Endometrial microvascular endothelial cells (primary cell): Measurements from ENCODE around the gene LCK. TPM values are rescaled to one million over a fixed set of nuclear protein-coding genes. Genes with fewer than 3 reads are reported as not detected.

Experiments
- in situ Hi-C: cut with HindIII; loops from 2 replicates; pipeline ENCODE4 v1.10.0; 2017; ENCODE audit warnings: low sequenced_read_pairs, low pct_unique_long_range_greater_than_20kb; ENCODE audit errors: inconsistent ontology term
- total RNA-seq: library from RNA; depleted of rRNA; stranded (reverse); fragments of >200 nt; gene quantifications from one replicate; pipeline ENCODE4 v1.2.3, GENCODE V29; 2015; ENCODE audit errors: inconsistent ontology term

Gene LCK
- total RNA-seq, 1 donor from 2014 or later: not detected

GRCh38 chr1:32305310-32305709, 54.2 kb downstream of the LCK start:
- in situ Hi-C loops: no loop called here

- in situ Hi-C loops: no loop called here
Observed at GRCh38 chr1:32307324-32307723, 56.3 kb downstream of the LCK start.

DNA sequence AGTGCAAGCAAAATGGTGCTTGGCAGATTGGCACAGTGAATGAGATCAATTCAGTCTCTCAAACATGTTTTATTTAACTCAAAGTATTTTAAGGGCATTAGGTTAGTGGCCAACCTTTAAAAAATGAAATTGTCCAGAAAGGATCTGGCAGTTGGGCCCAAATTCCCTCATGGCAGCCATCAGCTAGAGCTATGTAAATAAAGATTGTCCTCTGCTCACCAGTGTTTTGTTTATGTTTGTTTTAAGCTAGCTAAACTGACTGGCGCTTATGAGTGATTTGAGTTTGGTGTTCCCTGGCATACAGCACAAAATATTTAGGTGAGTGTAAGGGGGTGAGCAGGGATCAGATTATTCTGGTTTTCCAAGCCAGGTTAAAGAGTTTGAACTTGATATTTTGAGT, 58.9 kb downstream of the LCK start:
- in situ Hi-C loops: no loop called here

DNA sequence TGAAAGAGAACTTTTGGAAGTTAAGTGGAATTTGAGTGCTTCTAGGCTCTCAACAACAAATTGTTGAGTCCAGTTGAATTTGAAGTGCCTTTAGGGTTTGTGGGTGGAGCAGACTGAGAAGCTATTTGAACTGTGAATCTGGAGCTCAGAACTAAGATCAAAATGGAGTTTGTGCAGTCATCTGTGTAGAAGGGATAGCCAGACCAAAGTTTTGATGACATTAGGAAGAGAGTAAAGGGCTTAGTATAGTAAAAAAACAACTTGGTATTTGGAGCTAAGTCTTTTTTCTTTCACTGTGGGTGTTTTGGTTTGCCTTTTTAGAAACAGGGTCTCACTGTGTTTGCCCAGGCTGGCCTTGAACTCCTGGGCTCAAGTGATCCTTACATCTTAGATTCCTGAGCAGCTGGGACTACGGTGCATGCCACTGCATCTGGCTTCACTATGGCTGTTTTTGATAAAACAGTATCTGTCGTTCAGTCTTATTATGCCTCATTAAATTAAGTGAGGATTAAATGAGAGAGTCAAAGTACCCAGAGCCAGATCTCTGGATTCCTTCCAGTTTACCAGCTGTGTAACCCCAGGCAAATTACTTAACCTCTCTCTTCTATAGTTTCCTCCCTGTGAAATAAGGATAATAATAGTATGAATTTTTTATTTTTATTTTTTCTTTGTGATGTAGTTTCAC, 60.8 kb downstream of the LCK start:
- in situ Hi-C loops: no loop called here

- in situ Hi-C loops: no loop called here
Observed at GRCh38 chr1:32316903-32317277, 65.8 kb downstream of the LCK start.

GRCh38 chr1:32318127-32318869, 67.2 kb downstream of the LCK start:
- in situ Hi-C loops: no loop called here

DNA sequence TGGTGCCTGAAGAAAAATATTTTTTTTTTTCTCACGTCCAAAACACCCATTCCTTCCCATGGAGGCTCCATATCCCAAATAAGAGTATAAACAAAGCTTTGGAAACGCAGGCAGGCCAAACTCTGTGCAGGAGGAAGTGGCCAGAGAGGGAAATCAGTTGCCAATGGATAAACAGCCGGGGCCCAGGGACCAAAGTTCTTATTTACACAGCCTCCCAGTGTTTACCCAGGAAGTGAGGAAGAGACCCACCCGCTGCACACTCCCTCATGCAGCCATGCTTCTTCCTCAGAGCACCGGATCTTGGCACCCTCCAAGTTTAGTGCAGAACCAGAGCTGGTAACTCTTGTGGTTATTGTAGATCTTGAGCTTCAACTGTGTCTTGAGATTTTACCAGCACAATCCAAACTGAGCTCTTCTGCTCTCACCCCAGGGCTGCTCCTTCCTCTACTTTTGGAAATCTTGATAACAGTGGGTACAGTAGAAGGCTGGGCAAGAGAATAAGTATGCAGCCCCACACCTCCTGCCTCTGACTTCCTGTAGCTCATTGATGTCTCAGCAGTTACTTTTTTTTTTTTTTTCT, 70.7 kb downstream of the LCK start:
- in situ Hi-C loops: loop anchor here (10.0 kb wide), 1 partner anchor 77 kb away; the partner anchor contains the start of gene FAM167B

- in situ Hi-C loops: loop anchor here (10.0 kb wide), 1 partner anchor 82 kb away; the partner anchor contains the start of gene FAM167B
Observed at GRCh38 chr1:32327204-32327603, 76.1 kb downstream of the LCK start.

GRCh38 chr1:32329931-32330466, 78.9 kb downstream of the LCK start:
- in situ Hi-C loops: loop anchor here (10.0 kb wide), 1 partner anchor 85 kb away; the partner anchor contains the start of gene FAM167B

DNA sequence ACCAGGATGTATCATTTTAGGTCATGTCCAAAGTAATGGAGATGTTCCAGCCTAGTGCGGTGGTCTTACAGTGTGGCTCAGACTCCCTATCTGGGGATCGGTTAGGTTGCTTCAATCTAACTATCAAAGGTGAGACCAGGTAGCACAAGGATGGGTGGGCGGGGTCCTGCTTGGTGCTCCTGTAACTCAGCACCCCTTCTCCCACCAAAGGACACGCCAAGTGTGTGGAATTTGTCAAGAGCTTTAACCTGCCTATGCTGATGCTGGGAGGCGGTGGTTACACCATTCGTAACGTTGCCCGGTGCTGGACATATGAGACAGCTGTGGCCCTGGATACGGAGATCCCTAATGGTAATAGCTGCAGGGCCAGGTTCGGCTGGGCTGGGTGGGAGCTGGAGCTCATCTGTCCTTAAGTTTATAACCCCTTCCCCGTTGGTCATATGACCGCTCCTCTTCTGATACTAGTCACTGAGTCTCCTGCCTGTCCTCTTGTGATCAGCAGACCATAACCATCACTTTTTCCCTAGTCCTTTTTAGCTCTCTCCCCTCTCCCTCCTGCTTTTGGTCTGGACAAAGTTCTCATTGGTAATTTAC, 79.6 kb downstream of the LCK start:
- in situ Hi-C loops: no loop called here

GRCh38 chr1:32331549-32331948, 80.5 kb downstream of the LCK start:
- in situ Hi-C loops: no loop called here

GRCh38 chr1:32332290-32333079, 81.4 kb downstream of the LCK start:
- in situ Hi-C loops: no loop called here

DNA sequence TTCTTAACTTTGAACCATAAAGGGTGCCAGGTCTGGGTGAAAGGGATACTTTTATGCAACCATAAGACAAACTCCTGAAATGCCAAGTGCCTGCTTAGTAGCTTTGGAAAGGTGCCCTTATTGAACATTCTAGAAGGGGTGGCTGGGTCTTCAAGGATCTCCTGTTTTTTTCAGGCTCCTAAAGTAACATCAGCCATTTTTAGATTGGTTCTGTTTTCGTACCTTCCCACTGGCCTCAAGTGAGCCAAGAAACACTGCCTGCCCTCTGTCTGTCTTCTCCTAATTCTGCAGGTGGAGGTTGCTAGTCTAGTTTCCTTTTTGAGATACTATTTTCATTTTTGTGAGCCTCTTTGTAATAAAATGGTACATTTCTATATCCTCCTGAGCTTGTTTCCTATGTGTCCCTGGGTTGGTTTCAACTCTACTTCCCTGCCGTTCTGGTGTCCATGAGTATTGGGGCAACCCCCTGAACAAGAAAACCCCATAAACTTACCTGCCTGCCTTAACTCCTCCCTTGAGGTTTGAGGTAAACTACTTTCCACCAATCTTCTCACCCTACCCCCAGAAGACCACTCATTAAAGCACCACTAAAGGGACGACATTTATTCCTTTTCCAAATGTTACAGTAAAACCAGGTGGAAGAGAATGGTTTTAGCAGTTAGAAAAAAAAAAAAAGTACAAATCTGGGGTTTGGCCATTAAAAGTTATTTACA, 82.3 kb downstream of the LCK start:
- in situ Hi-C loops: no loop called here

DNA sequence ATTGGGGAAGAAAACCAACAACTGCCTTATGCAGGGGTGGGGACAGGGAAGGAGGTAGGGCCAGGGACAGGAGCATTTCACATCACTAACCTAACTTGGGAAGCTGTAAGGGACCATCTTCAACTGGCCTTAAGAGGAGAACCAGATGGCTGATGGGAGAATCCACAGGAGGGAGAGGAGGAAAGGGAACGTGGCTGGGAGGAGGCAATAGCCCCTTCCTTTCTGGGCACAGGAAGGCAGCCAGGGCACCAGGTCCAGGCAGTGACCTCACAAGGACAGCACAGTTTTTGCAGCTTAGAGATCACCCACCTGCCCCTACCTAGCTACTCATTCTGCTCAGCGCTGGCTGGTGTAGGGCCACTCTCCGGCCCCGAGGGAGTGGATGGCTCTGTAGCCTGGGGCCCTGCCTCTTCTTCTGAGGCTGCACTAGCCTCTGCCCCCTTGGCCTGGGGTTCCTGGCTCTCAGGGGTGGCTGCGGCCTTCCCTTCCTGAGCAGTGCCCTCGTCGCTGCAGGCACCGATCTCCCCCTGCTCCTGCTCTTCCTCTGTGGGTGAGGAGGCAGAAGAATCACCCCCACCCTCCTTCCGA, 83.3 kb downstream of the LCK start:
- in situ Hi-C loops: no loop called here

DNA sequence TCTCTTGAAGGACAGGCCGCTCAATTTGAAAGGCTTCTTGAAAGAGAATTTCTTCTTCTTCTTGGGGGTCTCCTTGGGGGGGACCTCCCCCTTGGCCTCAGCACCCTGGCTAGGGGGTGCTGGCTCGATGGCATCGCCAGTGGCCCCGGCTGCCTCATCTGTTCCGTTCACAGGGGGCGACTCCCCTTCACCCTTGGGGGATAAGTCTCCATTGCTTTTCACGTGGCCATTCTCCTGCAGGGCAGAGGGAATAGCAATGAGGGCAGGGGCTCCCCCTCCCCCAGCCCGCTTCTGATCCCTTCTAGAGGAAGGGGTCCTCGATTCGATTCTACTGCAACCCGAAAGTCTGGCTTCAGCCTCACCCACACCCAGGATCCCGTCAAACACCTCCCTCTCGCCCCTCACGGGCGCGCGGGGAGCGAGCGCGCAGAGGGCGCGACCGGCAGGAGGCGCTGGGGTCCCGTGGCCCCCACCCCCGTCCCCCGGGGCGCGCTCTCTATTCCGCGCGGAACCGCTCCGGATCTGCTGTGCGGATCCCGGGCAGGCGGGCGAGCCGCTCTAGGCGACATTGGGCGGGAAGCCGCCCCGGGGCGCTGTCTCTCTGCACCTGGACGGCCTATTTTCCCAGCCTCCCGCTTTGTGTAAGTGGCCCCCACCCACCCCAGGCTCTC, 83.9 kb downstream of the LCK start:
- in situ Hi-C loops: no loop called here

GRCh38 chr1:32335535-32335789, 84.4 kb downstream of the LCK start:
- in situ Hi-C loops: no loop called here
